ENCODE results near the gene ANGEL1.

Gene ANGEL1

GRCh38 chr14:76763096-76764041 is 49.3 kb downstream of the ANGEL1 start:
- peak in 2 of 4 experiments; percentile 52 to 64 for DNase-seq

- DNase-seq, result peak in 3 of 4 experiments; percentile 47 to 65 (median 55)
Observed at GRCh38 chr14:76762411-76763095, 50.1 kb downstream of the ANGEL1 start.

GRCh38 chr14:76761960-76762410 is 50.7 kb downstream of the ANGEL1 start:
- DNase-seq, result peak in 1 of 4 experiments; percentile 42

- DNase-seq, result peak; percentile 80 to 91 (median 86)
Observed at GRCh38 chr14:76761136-76761959, 51.3 kb downstream of the ANGEL1 start, which contains the start of gene VASH1. VASH1 (plus strand) TSS chr14:76761468; CDS start chr14:76762822, 1,354 bp downstream.

GRCh38 chr14:76760331-76761135 is 52.1 kb downstream of the ANGEL1 start:
- no peak for DNase-seq

- no peak for DNase-seq
Observed at GRCh38 chr14:76759589-76759988, 53.1 kb downstream of the ANGEL1 start.

GRCh38 chr14:76756371-76756750 is 56.3 kb downstream of the ANGEL1 start:
- no peak for DNase-seq

GRCh38 chr14:76755610-76756370 is 56.9 kb downstream of the ANGEL1 start:
- no peak for DNase-seq

- DNase-seq, result no peak
Observed at GRCh38 chr14:76754586-76754985, 58.1 kb downstream of the ANGEL1 start.

GRCh38 chr14:76753541-76754198 is 59.0 kb downstream of the ANGEL1 start:
- peak in 2 of 4 experiments; percentile 41 for DNase-seq

- DNase-seq, result no peak
Observed at GRCh38 chr14:76752744-76753143, 59.9 kb downstream of the ANGEL1 start.

GRCh38 chr14:76742966-76743365 is 69.7 kb downstream of the ANGEL1 start:
- DNase-seq, result peak; percentile 19 to 69 (median 60)

- no peak for DNase-seq
Observed at GRCh38 chr14:76742185-76742584, 70.5 kb downstream of the ANGEL1 start.

GRCh38 chr14:76741074-76741473 is 71.6 kb downstream of the ANGEL1 start:
- DNase-seq, result no peak

Data from suppressor macrophage (primary cell).